Germinal center (tissue), 1 donor: ENCODE data around the gene STEEP1.
"Not testable (repeated sequence)": the region's sequence is repeated elsewhere in the genome, so short reads cannot be mapped to it uniquely, and the experiment has no call there.

Source experiments
- DNase-seq: peaks from one replicate; pipeline ENCODE4 v3.0.0; 2012; ENCODE audit warnings: mixed read lengths, low spot score

Gene STEEP1

DNA sequence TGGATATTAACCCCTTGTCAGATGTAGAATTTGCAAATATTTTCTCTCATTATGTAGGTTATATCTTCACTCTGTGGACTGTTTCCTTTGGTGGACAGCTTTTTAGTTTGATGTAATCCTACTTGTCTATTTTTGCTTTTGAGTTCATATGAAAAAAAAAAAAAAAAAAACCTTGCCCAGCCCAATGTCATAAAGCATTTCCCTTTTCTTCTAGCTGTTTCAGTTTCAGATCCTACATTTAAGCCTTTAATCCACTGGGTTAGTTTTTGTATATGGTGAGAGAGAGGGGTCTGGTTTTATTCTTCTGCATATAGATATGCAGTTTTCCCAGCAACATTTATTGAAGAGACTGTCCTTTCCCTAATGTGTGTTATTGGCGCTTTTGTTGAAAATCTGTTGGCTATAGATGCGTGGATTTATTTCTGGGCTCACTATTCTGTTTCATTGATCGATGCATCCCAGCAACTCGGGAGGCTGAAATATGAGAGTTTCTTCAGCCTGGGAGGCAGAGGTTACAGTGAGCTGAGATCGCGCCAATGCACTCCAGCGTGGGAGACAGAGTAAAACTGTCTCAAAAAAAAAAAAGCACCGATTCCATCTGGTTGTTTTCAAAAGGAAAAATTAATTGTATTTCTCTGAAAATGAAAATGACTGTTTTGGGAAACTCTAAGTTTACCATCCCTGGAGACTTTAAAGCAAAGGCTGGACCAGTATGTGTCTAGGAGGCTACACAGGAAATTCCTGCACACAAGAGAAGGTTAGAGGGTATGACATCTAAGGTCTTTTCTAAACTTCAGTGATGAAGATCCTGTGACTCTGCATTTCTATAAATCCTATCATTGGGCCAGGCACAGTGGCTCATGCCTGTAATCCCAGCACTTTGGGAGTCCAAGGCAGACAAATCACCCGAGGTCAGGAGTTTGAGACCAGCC, 35.6 kb downstream of the STEEP1 start:
- peak; percentile 6 for DNase-seq

DNA sequence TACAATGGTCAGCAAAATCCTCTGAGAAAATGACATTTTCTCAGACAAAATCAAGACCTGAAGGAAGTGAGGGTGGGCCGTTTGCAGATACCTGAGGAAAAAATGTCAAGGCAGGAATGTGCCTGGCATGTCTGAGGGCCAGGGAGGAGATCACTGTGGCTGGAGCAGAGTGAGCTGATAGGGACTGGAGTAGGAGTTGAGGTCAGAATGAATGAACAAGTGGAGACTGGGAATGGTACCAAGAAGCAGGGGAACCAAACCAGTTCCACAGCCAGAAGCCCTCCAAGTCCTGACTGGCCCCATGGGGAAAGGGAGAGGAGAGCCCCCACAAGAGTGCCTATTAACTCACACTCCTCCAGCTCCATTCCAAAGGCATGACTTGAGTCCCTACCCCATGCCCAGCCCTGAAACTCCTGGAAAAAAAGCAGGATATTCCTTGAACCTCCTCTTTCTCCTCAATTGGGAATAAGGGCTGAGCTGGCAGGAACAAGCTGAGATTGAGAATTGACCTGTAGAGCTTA, 41.5 kb downstream of the STEEP1 start:
- no peak for DNase-seq

DNA sequence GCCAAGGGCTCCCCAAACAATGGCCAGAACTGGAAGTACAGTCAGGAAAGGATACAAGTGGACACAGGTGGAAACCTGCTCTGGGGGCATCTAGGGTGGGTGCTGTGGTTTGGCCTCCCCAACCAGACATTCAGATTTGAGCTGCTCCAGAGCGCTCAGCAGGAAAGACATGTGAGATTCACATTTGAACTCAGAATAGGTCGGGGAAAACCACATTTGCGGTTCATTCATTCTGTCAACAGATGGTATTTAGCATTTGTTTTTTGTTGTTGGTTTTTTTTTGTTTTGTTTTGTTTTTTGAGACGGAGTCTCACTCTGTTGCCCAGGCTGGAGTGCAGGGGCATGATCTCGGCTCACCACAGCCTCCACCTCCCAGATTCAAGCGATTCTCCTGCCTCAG, 44.0 kb downstream of the STEEP1 start:
- DNase-seq = no peak

DNA sequence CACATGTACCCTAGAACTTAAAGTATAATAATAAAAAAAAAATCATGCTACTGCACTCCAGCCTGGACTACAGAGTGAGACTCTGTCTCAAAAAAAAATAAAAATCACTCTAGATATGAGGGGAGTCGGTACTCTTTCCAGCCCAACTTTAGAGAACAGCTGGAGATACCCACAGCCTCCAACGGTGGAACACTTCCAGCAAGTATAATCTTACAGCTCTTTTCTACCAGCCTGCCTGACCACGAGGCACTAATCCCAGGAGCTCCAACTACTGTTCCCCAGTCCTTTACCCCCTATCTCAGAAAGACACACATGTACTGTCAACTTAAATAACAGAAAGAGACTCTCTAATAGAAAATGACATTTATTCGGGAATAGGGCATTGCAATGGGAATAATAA, 46.8 kb downstream of the STEEP1 start:
- no peak for DNase-seq

DNA sequence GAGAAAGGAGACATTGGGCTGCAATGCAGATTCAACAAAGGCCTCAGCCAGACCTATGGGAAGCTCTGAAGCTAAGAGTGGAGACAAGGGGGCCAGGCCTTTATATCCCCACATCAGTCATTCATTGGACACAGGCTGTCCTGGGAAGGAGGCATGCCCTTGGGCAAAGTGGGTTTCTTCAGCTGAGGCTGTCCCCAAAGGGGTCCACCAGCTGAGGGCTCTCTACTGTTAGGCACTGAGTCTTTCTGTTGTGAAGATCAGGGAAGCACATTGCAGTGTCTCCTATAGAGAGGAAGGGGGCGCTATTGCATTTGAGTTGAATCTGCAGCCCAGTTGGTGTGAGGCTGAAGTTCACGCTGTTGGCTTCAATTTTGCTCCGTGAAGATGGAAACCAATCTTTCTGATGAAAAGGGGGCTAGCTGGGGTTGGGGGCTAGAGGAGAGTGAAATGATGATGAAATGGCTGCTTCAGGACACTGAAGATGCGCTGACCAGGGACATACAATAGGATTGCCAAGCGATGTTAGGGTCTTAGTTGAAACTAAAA, 49.0 kb downstream of the STEEP1 start:
- peak; percentile 74 for DNase-seq

DNA sequence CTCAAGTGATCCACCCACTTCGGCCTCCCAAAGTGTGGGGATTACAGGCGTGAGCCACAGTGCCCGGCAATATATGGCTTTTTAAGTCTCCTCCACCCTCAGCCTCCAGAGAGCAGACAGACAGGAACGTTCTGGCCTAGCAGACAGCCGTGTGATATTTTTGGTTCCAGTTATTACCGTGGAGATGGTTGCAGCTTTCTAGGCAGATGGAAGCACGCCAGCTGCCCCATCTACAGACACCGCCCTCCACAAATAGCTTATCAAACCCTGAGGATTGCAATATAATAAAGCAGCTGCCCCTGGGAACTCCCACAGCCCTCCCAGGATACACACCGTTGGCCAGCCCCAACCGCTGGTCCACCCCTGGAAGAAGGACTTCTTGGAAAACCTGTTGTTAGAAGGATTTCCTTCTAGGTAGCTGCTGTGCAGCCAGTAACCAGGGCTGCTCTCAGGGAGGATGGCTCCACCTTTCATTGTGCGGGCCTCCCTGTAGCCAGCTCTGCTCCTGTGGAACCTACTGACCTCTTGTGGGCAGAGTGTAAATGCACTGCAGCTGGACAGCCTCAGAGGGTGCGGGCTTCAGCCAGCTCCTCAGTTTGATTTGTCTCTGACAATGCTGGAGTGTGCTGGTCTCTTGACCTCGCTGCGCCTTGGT, 52.9 kb downstream of the STEEP1 start:
- peak; percentile 10 for DNase-seq

DNA sequence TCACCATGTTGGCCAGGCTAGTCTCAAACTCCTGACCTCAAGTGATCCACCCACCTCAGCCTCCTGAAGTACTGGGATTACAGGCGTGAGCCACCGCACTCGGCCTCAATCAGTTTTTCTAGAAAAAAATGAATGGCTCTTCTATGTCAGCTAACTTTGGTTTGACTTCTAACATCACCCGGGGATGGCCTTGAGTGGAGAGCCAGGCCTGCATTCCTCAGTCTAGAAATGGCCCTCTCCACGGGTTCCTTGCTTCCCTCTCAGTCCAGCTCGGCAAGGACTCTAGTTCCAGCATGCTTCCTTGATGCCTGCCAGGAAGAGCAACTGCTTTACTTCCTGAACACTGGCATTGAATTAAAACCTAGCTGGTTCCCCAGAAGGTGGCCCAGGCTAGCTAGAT, 58.0 kb downstream of the STEEP1 start:
- DNase-seq = no peak

DNA sequence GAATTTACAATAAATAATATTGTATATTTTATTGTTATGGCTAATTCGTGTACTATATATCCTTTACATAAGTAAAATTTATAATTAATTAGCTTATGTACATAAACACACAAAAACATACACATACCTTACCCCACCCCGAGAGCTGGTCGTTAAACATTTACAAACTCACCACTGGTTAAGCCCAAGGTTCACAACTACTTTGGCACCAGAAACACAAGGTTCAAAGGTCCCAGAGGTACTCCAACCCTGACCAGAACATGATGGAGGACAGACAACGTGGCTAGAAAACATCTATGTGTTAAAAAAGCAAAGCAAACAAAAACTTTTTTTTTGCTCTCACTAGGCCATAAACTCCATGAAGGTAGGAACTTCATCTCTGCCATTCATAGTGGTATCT, 59.3 kb downstream of the STEEP1 start:
- no peak for DNase-seq

DNA sequence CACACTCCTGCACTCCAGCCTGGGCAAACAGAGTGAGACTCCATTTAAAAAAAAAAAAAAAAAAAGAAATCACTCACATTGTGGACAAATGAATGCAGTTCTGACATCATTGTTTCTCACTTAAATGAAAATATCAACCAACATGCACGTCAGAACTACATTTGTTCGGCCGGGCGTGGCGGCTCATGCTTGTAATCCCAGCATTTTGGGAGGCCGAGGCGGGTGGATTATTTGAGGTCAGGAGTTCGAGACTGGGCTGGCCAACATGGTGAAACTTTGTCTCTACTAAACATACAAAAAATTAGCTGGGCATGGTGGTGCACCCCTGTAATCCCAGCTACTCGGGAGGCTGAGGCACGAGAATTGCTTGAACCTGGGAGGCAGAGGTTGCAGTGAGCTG, 60.1 kb downstream of the STEEP1 start:
- not testable (repeated sequence) for DNase-seq

DNA sequence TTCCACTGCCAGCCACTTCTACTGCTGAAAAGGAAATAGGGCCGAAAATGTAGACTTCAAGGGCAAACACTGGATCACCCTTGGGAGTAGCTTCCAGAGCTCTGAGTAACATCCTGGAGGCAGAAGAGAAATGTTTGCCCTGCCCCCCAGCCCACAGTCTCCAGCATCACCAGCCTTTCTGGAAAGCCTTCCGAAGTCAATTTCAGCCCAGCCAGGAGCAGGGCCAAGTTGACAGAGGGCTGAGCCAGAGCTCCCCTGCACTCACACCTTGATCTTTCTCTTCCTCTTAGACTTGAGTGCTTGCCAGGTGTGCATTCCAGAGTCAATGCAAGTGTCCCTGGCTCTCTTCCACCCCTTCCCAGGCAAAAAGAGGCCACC, 61.7 kb downstream of the STEEP1 start:
- no peak for DNase-seq

DNA sequence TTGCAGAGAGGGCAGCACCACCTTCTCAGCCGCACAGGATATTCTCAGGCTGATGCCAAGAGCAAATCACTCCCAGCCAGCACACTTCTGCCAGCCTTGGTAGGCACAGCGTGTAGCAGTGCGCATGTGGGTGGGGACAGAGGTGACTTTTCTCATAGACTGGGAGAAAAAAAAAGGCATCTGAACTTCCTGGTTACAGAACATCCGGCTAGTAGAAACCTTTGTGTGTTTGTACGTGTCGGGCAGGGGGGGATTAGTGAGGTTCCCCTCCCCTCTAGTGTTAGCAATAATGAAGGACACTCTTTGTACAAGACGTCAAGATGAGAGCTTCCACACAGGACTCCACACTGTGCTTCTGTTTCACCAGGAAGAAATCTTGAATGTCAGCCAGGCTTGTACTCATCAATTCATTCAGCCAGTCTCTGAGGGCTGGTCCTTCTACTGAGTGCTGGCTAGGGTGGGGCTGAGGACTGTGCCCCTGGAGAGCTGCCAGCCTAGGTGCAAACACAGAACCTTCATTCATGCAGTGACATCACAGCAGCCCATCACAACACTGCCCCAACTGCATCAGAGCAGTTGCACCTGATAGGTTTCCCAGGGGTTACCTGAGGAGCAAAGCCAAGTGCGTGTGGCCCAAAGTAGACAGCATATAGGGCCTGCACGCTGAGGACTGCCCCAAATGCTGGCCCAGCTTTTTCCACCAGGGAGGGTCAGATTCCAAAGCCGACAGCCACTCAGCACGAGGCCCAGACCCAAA, 62.3 kb downstream of the STEEP1 start:
- DNase-seq = no peak

DNA sequence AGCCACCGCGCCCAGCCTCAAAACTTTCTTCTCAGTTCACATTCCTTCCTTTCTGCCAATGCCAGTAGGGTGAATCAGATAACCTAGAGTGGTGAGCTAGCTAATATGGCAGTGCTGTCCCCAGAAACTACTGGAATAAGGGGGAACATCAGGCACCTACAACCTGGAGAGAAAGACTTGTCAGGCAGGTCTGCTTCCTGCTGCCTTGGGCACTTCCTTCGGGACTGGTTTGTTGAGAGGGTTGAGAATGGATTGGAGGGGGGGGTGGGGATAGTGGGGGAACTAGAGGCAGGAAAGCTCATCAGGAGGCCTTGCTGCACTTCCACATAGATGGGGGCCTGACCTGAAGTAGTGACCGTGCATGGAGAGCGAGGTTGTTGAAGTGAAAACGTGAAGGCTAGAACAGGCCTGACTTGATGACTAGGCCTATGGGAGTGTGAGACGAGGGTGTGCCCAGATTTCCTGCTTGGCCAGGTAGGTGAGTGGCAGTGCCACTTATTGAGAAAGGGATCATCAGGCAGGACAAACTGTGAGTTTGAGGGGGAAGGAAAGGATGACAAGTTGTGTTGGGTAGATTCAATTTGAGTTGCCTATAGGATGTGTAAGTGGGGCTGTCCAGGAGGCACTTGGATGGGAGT, 63.6 kb downstream of the STEEP1 start:
- no peak for DNase-seq

DNA sequence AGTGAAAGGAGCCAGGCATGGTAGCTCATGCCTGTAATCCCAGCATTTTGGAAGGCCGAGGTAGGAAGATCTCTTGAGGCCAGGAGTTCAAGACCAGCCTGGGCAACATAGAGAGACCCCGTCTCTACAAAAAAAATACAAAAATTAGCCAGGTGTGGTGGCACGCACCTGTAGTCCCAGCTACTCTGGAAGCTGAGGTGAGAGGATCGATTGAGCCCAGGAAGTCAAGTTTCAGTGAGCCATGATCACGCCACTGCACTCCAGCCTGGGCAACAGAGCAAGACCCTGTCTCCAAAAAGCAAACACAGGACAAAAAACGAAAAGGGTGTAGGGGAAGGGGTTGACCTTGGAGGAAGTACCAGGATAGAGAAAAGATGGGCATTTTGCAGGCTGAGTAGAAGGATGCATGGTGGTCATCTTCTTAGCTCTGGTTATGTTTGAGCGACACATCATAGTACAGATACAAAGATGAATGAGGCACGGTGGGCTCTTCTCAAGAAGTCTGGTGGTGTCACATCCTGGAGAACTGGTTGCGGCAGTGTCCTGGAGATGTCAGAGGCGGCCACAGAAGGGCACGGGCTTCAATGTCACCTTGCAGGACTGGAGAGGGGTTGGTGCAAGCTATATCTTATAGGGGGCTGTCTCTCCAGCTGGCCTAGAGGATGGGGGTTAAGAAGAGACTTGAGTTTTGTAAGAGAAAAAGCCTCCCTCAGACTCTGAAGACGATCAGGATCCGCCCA, 65.0 kb downstream of the STEEP1 start:
- no peak for DNase-seq

DNA sequence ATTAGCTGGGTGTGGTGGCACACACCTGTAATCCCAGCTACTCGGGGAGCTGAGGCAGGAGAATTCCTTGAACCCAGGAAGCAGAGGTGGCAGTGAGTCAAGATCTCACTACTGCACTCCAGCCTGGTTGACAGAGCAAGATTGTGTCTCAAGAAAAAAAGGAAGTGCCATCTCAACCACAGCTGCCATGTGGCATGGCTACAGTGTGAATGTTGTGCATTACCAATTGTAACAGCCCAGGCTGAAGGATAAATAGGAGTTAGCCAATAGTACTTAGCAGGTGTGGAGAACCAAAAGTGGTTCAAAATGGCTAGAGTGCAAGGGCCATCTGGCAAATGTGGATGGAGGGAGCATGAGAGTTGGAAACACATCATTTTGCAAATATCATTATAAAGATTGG, 68.0 kb downstream of the STEEP1 start:
- DNase-seq = no peak

DNA sequence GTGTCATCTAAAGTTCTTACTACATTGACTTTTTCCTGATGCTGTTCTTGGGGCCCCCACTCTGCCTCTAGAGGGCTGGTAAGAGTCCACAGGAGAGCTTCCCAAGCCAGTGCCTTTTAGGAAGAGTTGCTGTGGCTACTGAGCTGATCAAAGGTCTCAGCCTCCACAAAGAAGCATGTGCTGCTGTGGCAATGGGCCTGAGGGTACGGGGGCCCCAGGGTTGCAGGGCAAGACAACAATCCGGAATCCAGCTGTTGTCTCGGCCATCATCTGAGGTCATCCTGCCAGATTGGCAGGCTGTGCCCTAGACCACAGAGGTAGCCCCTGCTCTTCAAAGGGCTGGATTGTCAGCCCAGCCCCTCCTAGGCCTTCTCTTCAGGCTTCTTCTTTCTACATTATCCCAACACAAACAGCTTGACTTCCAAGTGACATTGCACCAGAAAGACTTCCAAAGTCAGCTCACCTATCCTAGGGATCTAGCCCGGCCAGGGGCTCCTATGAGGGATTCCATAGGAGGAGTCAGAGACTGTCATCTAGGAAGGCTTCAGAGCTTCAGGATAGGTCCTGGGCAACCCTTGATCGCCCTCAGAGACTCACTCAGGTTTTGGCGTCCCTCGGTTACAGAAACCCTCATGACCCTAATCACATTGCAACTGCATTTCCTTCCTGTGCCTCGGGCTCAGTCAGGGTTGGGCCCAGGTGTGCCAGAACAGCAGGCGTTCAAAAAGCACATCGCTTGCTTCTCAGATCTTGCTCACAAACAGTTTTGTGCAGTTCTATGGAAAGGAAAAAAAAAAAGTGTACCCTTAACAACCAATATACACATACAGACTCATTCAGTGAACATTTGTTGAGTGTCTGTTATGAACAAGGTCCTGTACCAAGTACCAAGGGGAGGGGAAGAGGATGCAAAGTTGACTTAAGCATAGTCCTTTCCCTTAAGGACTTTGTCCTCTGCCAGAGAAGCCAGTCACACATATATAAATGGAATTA, 69.2 kb downstream of the STEEP1 start:
- DNase-seq = no peak

DNA sequence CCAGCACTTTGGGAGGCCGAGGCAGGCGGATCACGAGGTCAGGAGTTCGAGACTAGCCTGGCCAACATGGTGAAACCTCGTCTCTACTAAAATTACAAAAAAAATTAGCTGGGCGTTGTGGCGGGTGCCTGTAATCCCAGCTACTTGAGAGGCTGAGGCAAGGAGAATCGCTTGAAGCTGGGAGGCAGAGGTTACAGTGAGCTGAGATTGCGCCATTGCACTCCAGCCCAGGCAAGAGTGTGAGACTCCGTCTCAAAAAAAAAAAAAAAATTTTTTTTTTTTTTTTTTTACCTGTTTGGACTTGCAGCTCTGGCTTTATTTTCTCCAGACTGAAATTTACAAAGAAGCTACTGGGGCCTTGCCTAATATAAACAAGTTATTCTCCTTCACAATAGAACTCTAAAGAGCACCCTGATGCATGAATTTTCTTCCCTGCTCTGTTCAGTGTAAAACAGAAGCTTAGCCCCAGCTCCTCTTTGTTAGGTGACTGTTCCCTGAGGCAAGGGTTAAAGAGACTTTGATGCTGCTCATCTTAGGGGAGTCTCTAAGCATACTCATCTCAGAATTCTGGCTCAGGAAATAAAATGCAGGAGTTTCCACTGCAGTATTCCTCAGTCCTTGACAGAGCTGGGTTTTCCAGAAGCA, 71.2 kb downstream of the STEEP1 start:
- DNase-seq = not testable (repeated sequence)

DNA sequence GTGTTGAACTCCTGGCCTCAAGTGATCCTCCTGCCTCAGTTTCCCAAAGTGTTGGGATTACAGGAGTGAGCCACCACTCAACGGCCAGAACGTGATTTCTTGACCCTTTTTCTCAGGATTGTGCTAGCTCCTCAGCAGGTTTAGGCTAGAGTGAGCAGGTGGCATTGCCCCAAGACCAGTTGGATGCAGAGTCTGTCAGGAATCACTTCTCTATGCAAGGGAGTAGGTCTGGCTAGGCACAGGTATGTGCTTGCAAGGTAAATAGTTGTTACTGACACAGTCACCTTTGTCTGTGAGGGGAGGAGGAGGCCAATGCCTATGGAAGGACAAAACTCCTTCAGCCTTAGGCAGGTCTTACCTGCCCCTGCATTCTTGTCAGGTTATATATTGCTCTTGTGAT, 72.7 kb downstream of the STEEP1 start:
- no peak for DNase-seq

DNA sequence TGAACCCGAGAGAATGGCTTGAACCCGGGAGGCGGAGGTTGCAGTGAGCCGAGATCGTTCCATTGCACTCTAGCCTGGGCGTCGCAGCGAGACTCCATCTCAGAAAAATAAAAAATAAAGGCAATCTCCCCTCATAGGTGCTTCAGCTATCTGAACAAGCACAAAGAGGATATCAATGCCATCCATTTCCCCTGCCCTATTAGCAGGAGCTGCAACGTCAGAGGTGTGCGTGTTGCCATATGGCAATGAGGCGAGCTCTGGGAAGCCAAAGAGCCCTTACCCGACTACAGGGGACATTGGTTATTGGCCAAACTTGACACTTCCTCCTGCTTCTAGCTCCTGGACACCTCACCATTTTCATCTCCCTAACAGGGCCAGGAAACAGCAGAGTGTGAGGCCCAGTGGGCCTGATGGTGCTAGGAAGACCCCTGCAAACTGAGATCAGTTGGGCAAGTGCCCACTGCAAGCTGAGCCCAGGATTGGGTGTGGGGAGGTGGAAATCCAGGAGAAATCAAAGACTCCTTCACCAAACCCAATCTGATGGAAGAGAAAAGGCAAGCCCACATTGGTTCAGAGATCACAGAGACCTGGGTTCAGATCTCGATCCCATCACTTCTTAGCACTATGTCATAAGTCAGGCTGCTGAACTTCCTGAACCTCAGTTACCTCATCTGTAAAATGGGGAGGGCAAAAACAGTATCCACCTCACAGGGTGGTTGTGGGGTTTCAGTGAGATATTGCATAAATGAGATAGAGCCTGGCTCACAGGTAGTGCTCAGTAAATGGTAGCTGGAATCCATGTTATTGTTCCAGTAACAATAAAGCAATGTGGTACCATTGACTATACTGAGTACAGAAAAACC, 75.8 kb downstream of the STEEP1 start:
- no peak for DNase-seq
